Stimulated activated CD8-positive, alpha-beta memory T cell treated with anti-CD3 and anti-CD28 coated beads, Interleukin-12 subunit alpha, Interleukin-12 subunit beta, amount 100 ng/mL, for 4 hours (primary cell): Measurements from ENCODE around the gene PAPOLA.

Experiments
- DNase-seq: peaks from one replicate; pipeline ENCODE4 v3.0.0-alpha.2; 2020; ENCODE audit warnings: low read depth

Gene PAPOLA

DNA sequence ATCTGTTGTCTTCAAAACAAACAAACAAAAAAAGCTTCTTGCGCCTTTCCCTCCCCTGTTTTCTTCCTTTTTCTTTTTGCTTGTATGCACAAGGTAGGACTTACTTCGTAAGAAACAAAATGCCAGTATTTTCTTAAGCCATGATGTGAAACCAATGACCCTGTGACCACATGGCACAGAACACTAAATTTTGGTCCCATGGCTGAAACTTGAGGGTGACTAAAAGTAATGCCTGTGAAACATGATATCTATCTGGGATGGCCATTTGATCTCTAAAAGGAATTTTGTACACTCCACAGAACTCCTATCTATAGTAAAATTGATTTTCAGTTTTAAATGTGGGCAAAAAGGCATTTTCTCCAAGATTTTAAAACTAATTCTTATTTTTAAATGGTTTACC, 63.6 kb downstream of the PAPOLA start:
- DNase-seq, result no peak

GRCh38 chr14:96567289-96567899, 65.2 kb downstream of the PAPOLA start:
- DNase-seq, result no peak

DNA sequence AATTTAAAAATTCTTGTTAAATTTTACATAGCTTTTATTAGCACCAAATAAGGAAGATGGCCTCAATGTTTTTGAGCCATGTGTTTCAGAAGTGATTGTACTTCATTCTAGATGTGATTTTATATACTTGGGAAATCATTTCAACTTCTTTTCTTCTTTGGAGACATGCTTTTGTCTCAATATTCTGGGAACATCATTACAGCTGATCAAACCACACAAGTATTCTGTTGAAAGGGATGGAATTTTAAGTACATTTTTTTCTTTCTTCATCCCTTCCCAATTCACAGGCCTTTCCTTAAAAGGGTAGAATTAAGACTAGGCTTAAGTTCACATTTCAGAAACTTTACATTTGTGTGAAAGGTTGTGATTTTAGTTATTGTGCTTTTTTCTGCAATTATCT, 66.4 kb downstream of the PAPOLA start:
- DNase-seq, result no peak

DNA sequence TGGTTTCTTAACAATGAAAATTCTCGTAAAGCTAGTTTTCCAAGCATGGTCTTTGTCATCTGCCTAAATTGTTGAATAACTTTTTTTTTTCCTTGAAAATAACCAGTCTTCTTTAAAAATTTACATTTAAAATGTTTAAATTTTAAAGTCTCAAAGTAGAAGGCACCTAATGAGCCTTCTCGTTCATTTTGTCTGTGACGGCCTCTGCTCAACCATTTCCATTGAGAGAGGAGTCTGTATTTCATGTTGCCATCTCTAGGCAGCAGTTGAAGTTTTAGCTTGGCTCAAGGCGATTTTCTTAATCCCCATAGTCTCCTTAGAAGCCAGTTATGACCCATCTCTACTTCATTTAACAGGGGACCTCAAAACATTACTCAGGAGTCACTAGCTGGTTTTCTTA, 69.1 kb downstream of the PAPOLA start:
- DNase-seq, result no peak

GRCh38 chr14:96573473-96574100, 71.4 kb downstream of the PAPOLA start:
- no peak for DNase-seq

DNA sequence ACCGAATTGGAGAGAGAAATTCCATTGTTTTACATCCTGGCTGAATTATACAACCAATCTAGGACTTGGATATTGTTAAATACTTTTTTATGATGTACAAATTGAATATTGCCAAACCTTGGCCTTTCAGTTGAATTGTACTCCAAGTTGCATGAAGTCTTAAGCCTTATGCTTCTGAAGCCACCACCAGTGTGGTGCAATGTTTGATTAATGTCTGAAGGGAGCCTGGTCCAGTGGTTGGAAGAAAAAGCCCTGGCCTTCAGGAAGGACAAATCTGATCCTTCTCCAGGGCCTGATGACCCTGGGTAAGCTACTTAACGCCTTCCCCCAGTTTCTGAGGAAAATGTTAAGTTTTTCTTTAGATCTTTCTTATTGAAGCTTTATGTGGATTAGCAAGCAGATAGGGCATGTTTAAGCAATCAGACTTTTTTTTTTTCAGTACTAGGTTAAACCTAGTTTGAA, 72.0 kb downstream of the PAPOLA start:
- DNase-seq, result no peak

DNA sequence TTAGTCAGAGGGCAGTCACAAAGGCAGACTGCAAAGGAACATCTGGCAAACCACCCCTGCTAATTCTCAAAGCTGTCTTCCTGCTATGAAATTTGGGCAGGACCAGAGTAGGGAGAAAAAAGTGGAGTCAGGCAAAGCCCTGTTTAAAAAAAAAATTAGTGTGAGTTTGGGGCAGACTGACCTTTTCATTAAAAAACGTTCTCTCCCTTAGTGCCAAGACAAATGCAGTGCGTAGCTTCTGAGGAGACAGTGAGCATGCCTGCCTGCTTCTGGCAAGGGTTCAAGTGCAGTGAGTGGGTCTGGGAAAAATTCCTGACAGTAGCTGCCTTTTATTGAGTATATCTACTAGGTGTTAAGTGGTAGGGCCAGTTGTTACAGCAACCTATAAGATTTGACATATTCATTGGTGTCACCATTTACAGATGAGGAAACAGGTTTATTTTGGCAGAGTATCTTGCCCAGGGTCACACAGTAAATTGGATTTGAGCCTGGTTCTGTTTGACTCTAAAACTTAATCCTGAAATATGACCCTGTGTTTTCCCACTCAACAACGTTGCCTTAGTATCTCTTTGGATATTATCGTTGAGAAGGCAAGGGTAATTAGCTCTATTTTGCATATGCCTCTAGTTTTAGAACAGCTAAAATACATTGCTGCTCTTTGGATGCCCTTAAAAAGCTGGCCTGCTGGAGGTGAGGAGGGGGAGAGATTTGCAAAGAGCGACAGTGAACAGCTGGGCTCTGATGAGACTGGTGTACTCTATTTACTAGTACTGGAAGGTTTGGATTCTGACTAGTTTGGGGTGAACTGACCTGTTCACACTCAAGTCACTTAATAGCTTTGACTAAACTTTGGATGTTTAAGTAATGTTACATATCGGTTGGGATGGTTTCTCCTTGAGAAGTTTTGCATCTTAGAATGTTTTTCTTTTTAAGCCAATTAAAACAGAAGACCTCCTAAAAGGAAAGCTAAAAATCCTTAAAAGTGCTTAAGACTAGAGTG, 72.8 kb downstream of the PAPOLA start:
- no peak for DNase-seq

DNA sequence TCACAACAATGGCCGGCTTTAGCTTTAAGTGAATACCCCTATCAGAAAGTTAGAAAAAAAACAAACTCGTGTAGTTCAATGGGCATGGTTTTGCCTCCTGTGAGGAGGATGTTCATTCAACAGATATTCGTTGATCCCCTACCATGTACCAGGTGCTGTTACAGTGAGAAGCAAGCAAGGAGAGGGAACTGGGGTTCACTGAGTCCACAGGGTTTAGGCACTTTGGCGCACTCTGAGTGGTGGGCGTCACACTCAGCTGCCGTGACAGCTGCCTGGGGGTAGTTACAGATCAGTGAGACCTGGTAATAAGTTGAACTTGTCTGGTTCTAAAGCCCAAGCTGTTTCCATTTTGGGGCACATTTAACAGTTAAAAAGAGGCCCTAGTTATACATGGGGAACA, 74.2 kb downstream of the PAPOLA start:
- no peak for DNase-seq

DNA sequence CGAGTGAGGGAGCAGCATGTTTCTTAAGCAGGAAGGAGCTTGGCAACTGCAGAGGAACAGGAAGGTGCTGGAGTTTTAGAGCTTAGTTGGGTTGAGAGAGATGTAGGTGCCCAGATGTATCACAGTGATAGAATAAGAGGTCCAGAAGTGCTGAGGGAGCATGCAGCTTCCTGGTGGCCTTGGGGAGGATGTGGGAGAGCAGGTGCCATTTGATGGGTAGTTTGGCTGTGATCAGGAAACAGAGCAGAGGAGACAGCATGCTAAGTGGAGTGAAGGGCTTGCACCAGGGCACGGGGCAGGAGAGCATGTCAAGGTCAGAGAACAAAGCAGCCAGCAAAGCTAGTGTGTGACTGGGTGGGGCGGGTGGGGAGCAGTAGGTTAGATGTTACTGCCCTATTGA, 74.8 kb downstream of the PAPOLA start:
- DNase-seq, result no peak

DNA sequence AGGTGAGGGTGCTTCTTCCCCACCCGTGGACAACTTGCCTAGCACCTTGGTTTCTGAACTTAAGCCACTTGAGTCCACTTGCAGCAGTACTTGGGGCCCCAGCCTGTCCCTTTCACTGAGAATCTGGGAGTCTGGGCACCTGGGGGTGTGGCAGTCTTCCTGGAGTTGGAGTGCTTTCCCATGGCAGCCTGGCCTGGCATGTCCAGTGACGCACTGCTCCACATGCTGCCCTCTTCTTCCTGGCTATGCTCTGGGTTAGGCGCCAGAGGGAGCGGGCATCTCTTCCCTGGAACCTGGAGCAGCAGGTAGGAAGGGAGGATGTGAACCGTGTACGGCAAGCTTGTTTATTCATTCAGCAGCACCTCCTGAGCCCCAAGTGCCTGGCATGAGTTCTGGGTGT, 76.4 kb downstream of the PAPOLA start:
- DNase-seq, result no peak

DNA sequence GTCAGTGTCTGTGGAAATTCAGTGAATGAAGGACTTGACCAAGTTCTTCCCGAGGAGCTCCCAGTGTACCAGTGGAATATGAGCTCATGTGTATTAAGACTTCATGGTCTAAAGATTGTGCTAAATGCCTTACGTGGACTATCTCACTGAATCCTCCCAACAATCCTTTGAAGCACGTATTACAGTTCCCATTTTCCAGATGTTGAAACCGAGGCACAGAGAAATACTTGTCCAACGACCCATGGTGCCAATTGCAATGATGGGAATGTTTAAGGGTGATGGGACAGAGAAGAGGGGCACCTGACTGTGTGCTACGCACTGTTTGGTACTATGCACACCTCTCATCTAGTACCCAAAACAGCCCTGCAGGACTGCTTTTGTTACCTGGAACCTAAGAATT, 77.2 kb downstream of the PAPOLA start:
- DNase-seq, result no peak

DNA sequence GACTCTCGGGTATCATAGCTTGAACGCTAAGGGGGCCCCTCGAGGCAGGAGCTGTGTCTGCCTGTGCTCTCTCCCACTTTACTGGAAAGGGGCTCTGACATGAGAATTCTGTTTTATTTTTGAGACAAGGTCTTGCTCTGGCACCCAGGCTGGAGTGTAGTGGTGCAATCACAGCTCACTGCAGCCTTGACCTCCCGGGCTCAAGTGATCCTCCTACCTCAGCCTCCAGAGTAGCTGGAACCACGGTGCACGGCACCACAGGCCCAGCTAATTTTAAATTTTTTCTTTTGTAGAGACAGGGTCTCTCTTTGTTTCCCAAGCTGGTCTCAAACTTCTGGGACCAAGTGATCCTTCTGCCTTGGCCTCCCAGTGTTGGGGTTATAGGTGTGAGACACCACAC, 77.7 kb downstream of the PAPOLA start:
- no peak for DNase-seq

- DNase-seq, result no peak
These were observed 78.4 kb downstream of the PAPOLA start for GRCh38 chr14:96580566-96580965.

DNA sequence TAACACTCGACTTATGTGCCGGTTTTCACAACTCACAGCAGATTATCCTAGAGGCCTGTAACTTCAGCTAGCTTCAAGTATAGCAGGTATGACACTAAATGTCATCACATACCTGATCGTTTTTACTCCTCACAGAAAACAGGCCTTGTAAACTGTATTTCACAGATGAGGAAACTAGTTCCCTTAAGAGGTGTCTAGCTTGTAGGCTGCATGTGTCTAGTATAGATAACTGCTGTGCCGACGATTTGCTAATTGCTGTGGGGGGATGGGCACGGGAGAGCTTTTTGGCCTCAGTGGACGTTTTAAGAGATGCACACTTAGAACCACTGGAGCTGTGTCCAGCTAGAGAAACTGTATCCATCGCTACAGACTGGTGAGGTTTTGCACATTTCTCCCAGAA, 78.8 kb downstream of the PAPOLA start:
- DNase-seq, result no peak

DNA sequence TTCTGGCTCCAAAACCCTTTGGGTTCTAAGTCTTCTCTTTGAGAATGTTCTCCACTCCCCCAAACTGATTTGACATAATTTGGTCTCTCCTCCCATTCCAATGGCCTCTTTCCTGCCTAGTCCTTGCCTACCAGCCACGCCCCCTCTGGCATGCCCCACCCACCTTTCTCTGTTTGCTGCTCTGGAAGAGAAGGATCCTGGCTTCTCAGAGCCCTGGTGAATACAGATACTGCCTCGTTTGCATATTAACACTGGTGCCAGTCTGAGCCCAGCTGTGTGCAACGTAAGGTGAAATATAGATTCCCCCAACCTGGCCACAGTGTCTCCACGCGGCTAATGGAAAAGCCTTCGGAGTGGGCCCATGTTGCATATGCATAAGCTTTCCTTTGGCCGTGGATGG, 79.7 kb downstream of the PAPOLA start:
- no peak for DNase-seq

GRCh38 chr14:96582411-96582961, 80.3 kb downstream of the PAPOLA start:
- no peak for DNase-seq

DNA sequence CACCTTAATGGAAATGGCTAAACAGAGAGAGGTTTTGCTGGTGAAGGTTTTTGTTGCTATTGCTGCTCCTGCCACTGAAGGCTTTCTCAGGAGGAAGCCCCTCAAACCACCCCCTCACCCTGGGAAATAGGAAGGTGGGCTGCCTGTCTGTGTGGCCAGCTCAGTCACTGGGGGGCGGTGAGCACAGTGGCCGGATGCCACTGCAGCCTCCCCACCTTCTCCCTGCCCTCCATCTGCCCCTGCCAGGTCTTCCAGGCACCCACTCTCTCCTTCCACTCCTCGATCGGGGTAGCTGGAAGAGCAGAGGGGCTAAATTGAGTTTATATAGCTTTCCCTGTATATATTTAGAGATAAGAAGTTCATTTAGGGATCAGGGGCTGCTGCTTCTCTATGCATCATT, 80.8 kb downstream of the PAPOLA start:
- DNase-seq, result no peak

- no peak for DNase-seq
These were observed 81.4 kb downstream of the PAPOLA start for GRCh38 chr14:96583569-96584041.

- no peak for DNase-seq
These were observed 82.2 kb downstream of the PAPOLA start for GRCh38 chr14:96584199-96584906.

DNA sequence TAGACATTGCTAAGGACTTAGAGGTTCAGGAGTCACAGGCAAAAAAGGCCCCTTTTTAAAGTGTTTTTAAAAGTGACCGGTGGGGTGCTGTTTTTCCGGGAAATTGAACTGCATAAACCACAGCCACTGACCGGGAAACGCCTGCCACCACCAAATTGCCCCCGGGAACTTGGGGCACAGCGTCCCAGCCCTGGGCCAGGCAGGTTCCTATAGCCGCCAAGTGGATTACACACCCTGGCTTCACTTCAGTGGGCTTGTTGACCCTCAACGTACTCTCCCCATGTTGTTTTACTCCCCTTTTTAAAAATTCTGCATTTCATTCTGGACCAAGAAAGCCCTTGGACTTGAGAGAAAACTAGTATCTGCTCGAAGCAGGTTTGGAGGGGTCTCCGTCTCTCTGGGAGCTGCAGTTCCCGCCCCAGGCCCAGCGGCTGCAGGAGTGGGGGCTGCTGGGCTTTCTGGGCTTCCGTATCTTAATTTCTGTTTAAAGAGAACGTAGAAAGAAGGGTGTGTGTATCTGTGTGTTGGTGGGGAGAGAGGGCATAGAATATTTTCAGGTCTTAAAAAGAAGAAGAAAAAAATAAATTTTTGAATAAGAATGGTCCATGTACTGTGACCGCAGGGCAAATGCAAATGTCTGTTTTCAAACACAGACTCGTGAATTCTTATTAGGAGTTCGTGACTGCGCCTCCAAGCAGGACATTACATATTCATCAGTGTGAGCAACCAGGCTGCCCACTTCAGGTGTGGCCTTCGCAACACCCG, 82.9 kb downstream of the PAPOLA start:
- DNase-seq, result no peak

DNA sequence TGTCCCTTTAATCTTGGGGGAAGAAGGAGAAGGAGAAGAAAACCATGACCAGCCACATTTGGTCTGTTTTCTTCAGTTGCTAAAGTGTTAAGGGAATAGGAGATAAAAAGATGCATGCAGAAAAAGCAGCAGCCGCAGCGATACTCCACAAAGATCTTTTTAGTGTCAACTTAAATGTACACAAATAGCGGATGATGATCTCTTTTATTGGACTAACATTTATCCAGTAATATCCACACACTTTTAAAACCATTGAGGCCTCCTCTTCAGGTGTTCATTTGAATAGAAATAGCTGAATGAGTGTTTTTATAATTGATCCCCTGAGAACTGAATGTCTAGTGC, 83.5 kb downstream of the PAPOLA start:
- no peak for DNase-seq
